HG03095 (cell line): ENCODE measurements around the gene LRIT1.

Source experiments
- ATAC-seq: cut with Tn5 transposase; IDR thresholded peaks from one replicate; pipeline ENCODE4 v1.9.1; 2021; ENCODE audit warnings: moderate library complexity; ENCODE audit not compliant: unreplicated experiment

LRIT1 gene

DNA sequence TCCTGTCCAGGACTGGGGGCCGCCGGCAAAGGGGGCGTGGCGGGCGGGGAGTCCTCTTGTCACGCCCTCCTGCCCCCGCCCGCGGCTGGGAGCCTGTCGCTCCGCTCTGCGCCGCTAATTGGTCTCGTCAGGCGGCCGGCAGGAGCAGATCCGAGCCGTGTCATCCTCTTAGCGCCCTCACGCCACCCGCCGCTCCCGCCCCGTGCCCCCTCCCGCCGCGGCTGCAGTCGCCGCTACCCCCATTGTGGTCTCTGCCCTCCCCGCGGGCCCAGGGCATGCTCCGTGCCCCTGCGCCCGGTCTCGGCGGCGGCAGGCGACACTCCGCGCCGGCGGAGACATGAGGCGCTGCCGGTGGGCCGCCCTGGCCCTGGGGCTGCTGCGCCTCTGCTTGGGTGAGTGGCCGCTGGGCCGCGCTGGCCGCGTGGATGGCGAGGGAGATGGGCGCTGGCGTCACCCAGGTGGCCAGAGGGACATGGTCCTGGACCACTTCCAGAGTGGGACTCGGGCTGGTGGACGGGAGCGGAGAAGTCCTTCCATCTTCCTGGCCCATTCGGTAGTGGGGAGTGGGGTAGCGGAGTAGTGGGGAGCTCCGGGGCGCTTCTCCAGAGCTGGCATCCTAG, 46.8 kb downstream of the LRIT1 start, which contains the start of gene CDHR1:
CDHR1 (plus strand) TSS at position 114 of the 620 bp plus-strand sequence; CDS start at position 338, 224 bp downstream.
- ATAC-seq: peak; percentile 85

DNA sequence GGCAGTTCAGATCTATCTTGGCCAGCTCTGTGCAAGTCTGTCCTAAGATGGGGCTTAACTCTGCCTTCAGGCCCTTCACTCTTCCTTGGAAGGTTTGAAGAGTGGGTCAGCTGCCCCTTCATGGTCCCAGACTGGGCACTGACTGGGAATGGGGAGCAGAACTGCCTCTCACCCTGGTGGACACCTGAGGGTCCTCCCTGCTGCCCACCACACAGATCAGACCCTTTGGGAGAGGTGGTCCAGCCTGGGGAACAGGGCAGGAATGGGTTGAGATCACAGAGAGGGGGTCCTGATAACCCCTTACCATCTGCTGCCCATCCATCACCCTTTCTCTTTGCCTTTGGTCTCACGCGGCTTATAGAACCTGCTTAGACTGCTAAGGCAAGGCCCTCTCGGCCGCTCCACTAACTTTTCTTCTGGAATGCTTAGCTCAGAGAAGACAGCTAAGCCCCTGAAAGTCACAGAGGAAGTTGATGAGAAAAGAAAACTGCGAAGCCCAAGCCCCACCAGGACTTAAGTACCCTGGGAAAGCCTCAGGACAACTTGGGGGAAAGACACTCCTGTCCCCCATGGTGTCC, 47.4 kb downstream of the LRIT1 start:
- ATAC-seq: no peak

DNA sequence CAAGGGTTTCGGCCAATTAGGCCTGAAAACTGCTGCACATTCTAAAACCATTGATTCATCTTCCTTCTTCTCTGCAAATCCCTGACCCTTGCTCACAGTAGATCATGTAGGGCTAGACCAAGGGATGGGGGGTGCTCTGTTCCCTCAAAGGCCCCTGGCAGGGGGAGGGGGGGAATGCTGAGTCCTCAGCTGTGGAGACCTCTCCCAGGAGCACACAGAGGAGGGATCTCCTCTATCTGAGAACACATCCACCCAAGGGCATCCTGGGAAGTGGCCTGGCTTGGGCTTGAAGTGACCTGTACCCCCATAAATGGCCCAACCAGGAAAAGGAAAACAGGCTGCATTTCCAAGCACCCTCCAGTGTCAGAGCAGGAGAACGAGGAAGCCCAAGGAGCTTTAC, 48.0 kb downstream of the LRIT1 start:
- no peak for ATAC-seq

DNA sequence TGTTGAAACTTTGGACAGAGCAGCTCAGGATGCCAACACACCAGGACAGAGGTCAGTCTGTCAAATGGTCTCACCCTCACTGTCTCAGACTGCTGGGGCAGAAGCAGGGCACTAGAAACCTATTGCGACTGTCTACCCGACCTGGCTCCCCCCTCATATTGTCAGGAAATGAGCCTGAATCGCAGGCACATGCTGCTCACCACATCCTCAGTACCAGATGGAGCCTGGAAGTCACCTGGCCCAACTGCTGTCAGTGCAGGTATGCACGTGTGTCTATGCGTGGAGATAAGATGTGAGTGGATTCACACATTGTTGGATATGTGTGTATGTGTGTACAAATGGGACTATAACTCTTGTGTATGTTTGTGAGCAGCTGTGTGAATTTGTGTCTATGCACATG, 50.2 kb downstream of the LRIT1 start:
- ATAC-seq: no peak

DNA sequence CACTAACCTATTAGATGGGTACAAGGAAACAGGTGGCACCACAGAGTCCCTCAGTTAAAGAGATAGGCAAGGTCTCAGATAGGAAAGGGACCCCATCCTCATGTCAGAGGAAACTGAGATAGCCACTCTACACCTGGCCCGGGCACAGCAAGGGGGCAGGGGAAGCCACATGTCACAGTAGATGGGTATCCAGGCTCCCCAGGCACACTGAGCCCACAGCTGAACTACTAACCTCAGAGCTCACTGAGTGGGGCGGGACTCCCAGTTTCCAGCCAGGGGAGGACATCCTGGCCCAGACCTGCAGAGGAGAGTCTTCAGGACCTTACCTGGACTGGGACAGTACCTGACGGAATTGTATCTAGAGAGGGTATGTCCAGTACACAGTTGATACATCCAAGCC, 50.7 kb downstream of the LRIT1 start:
- ATAC-seq: no peak

DNA sequence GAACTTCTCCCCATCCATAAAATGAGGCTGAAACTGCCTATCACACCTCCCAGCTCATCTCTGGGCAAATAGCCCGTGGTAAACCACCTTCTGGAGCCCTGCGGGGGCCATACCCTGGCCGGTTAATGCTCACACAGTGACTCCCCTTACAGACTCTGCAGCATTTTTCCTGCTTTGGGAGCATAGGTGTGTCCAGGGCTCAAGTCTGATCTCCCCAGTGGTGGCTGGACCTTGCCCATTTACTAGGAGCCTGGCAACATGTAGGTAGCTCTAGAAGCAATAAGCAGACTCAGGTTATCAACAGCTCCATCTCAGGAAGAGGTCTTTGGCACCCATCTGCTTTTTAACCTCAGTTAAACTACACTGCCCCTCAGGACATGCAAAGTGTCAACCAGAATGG, 52.5 kb downstream of the LRIT1 start:
- no peak for ATAC-seq

DNA sequence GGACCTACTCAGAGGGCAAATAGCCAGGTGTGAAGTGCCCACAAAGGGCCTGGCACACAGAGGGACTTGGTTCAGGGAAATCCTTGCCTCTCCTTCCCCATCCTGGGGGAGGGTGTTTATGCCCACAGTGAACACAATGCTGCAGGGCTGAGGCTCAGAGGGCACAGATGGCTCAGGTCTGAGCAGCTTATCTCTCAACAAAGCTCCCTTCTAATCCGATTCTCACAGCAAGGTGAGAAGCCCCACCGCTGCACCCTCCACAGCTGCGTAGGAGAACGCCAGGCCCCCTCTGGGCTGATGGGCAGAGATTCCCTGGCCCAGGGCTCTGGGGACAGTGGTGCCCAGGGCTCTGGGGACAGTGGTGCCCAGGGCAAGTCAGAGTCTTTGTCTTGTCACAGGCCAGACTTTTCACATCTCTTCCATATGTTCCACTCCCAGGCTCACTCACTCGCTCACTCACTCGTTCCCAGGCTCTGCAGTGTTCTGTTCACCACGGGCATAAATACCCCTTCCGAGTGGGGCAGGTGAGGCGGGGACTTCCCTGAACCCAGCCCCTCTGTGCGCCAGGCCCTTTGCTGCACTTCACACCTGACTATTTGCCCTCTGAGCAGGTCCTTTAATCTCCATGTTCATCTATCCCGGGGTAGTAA, 55.7 kb downstream of the LRIT1 start:
- no peak for ATAC-seq

DNA sequence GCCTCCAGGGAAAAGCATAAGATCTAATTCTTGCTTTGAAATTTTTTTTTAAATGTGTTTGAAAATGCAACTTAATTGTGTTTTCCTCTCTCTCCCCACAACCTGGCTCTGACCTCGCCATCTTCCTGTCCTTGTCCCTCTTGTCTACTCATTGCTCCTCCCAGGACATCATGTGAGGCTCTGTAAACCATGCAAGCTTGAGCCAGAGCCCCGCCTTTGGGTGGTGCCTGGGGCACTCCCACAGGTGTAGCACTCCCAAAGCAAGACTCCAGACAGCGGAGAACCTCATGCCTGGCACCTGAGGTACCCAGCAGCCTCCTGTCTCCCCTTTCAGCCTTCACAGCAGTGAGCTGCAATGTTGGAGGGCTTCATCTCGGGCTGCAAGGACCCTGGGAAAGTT, 56.8 kb downstream of the LRIT1 start:
- ATAC-seq: no peak

DNA sequence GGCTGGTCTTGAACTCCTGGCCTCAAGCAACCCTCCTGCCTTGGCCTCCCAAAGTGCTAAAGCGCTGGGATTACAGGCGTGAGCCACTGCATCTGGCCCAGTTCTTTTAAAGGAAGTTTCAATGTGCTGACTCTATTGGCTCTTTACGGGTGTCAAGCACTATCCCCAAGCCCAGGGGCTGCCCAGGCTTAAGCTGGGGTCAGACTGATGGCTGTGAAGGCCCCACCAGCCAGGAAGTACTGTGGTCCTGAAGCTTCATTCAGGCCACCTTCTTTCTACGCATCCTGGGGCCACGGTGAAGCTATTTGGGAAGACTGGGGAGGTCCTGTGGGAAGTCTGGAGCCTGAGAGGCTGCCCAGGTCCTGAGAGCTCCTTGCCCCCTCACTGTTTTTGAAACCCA, 59.7 kb downstream of the LRIT1 start:
- ATAC-seq: no peak
